ENCODE measurements around the gene TRAM2.

DNA sequence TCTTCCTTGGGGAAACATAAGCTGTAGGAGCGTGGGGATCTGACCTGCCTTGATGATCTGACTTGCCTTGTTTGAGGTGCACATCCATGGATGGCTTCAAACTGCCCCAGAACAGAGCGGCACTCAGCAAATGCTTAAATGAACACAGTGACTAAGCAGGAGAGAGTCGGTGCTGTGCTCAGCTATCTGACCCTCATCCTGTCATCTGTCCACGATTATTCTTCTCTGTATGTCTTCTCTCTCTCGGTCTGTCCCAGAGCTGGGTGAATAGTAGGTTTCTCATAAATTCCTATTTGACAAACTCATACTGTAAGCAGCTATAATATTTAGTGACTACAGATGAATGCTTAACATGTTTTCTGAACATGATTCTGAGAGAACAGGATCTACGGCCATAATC is 37.3 kb downstream of the TRAM2 start:
- TF ChIP-seq, protein P1, sequence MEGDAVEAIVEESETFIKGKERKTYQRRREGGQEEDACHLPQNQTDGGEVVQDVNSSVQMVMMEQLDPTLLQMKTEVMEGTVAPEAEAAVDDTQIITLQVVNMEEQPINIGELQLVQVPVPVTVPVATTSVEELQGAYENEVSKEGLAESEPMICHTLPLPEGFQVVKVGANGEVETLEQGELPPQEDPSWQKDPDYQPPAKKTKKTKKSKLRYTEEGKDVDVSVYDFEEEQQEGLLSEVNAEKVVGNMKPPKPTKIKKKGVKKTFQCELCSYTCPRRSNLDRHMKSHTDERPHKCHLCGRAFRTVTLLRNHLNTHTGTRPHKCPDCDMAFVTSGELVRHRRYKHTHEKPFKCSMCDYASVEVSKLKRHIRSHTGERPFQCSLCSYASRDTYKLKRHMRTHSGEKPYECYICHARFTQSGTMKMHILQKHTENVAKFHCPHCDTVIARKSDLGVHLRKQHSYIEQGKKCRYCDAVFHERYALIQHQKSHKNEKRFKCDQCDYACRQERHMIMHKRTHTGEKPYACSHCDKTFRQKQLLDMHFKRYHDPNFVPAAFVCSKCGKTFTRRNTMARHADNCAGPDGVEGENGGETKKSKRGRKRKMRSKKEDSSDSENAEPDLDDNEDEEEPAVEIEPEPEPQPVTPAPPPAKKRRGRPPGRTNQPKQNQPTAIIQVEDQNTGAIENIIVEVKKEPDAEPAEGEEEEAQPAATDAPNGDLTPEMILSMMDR (IDR thresholded peaks at IDR 0.05) = no peak
- no peak for TF ChIP-seq POLR2AphosphoS5 (IDR thresholded peaks at IDR 0.05; ENCODE audit: insufficient read depth in 1 of 2, low read depth in 1 of 2)

Data from vagina (tissue), 2 donors.